KOPT-K1 (cell line): ENCODE data around the gene INPP5A.
"Not testable (repeated sequence)": the region's sequence is repeated elsewhere in the genome, so short reads cannot be mapped to it uniquely, and the experiment has no call there.

Experiments
- H3K27ac ChIP-seq: fragments of 200-600 bp; sonication (generic); 2 replicates; pipeline ENCODE4 v1.5.1; 2016; ENCODE audit warnings: antibody characterized with exemption, mild to moderate bottlenecking, low read depth, low read length; ENCODE audit not compliant: poor library complexity, severe bottlenecking
- H3K36me3 ChIP-seq: fragments of 200-600 bp; sonication (generic); 2 replicates; pipeline ENCODE4 v1.5.1; 2017; ENCODE audit warnings: antibody characterized with exemption, mild to moderate bottlenecking, low read length, moderate library complexity; ENCODE audit not compliant: insufficient read depth
- H3K9me3 ChIP-seq: fragments of 200-600 bp; sonication (generic); 2 replicates; pipeline ENCODE4 v1.5.1; 2017; ENCODE audit warnings: antibody characterized with exemption, low read length, mild to moderate bottlenecking; ENCODE audit not compliant: insufficient read depth, poor library complexity, severe bottlenecking

The INPP5A gene

GRCh38 chr10:132810141-132810806, 272.7 kb downstream of the INPP5A start:
- no peaks in the 10 kb centered on the region for H3K36me3 ChIP-seq
- no peak overlapping the region for H3K27ac ChIP-seq

GRCh38 chr10:132810807-132811700, 273.5 kb downstream of the INPP5A start:
- Histone ChIP-seq H3K9me3 (no peaks in the 10 kb centered on the region), H3K36me3 (no peaks in the 10 kb centered on the region), H3K27ac (no peak overlapping the region)

More at GRCh38 chr10:132810141-132810806, 272.7 kb downstream of the INPP5A start:
- H3K9me3 ChIP-seq, result no peaks in the 10 kb centered on the region

DNA sequence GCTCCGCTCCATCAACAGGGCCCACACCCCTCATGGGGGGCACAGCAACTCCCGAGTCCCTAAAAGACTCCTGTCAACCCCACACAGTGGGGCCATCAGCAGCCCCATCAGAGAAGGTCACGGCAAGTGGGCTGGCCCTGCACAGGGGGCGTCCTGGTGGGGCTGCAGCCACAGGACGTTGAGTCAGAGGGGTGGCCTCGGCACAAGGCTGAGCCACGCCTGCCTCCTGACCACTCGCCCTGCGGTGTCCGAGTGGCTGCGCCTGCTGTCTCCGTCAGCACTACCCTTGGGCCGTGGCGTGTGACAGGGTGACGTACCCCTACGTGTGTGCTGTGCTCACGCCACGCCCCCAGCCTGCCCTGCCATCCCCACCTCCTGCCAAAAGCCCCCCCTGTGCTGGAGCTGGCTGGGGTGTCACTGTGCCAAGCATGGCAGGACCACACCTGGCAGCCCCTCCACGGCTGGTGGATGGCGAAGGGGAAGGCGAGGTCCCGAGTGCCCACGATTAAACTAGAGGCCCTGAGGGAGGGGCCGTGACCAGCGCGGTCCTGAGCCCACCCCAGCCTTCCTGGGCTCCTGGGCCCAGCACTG, 274.4 kb downstream of the INPP5A start:
- Histone ChIP-seq H3K36me3 (no peaks in the 10 kb centered on the region), H3K9me3 (no peaks in the 10 kb centered on the region), H3K27ac (no peak overlapping the region)

GRCh38 chr10:132812520-132812919, 274.9 kb downstream of the INPP5A start:
- Histone ChIP-seq H3K9me3 (no peaks in the 10 kb centered on the region), H3K27ac (no peak overlapping the region)

GRCh38 chr10:132813001-132813401, 275.4 kb downstream of the INPP5A start:
- H3K27ac ChIP-seq, result no peak overlapping the region
- H3K36me3 ChIP-seq, result no peaks in the 10 kb centered on the region
- H3K9me3 ChIP-seq, result no peaks in the 10 kb centered on the region

More at GRCh38 chr10:132812520-132812919, 274.9 kb downstream of the INPP5A start:
- no peaks in the 10 kb centered on the region for H3K36me3 ChIP-seq

- Histone ChIP-seq H3K36me3 (no peaks in the 10 kb centered on the region), H3K9me3 (no peaks in the 10 kb centered on the region), H3K27ac (no peak overlapping the region)
Measured at GRCh38 chr10:132813560-132814468, 276.2 kb downstream of the INPP5A start.

DNA sequence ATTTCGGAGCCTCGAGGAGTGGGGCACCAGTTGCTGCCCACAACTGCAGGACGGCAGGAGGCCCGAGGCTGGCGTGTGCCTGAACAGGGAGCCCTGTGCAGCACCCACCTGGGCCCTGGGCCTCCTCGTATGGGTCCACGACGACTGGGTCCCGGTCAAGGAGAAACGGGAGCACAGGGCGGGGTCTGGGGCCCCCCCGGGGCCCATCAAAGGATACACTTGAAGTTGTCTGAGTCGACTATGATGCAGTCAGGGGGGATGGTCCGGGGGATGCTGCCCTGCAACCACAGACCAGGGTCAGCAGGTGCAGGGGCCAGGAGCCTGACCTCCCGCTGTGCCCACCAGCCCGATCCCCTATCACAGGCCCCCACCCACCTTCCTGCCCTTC, 276.9 kb downstream of the INPP5A start:
- H3K27ac ChIP-seq, result no peak overlapping the region

GRCh38 chr10:132815168-132815857, 277.7 kb downstream of the INPP5A start:
- Histone ChIP-seq H3K9me3 (no peaks in the 10 kb centered on the region), H3K36me3 (no peaks in the 10 kb centered on the region), H3K27ac (no peak overlapping the region)

More for the DNA sequence above, 276.9 kb downstream of the INPP5A start:
- H3K9me3 ChIP-seq, result no peaks in the 10 kb centered on the region
- H3K36me3 ChIP-seq, result no peaks in the 10 kb centered on the region

- Histone ChIP-seq H3K9me3 (peaks cover 3% of the 10 kb centered on the region), H3K27ac (no peak overlapping the region), H3K36me3 (no peaks in the 10 kb centered on the region)
Measured at GRCh38 chr10:132816718-132817117, 279.1 kb downstream of the INPP5A start.

GRCh38 chr10:132817701-132818211, 280.2 kb downstream of the INPP5A start:
- H3K36me3 ChIP-seq, result no peaks in the 10 kb centered on the region
- peaks cover 10% of the 10 kb centered on the region for H3K9me3 ChIP-seq
- no peak overlapping the region for H3K27ac ChIP-seq

- Histone ChIP-seq H3K36me3 (no peaks in the 10 kb centered on the region), H3K27ac (no peak overlapping the region), H3K9me3 (peaks cover 18% of the 10 kb centered on the region)
Measured at GRCh38 chr10:132820056-132820455, 282.5 kb downstream of the INPP5A start.

GRCh38 chr10:132825783-132826523, 288.4 kb downstream of the INPP5A start:
- H3K9me3 ChIP-seq, result peaks cover 41% of the 10 kb centered on the region
- not testable (repeated sequence) for H3K36me3 ChIP-seq, H3K27ac ChIP-seq
